Measurements from ENCODE around the gene NOL9. TPM values are rescaled to one million over a fixed set of nuclear protein-coding genes. Genes with fewer than 3 reads are reported as not detected.

NOL9 gene
- total RNA-seq, 6 experiments from 2014 or later, result 8.9 to 13.1 (median 10.7) TPM

GRCh38 chr1:6491081-6491449, 63.2 kb downstream of the NOL9 start:
- H3K36me3 ChIP-seq, result no peaks in the 10 kb centered on the region
- no peak for DNase-seq
- H3K9me3 ChIP-seq, result no peaks in the 10 kb centered on the region
- H3K4me3 ChIP-seq, result peak overlapping the region; percentile 56 to 82 (median 80)
- WGBS (ENCODE audit: insufficient coverage, low coverage, low lambda C conversion rate, missing lambda C conversion rate), result 14% methylated on average over 5 of the region's 6 CpGs
- H3K4me1 ChIP-seq, result peaks cover 0 to 14% (median 0%) of the 10 kb centered on the region in 4 donors
- intact Hi-C loops (cut with DNase I), result no loop called here
- peak overlapping the region; percentile 27 to 64 (median 47) for H3K27ac ChIP-seq
- TF ChIP-seq POLR2A (IDR thresholded peaks at IDR 0.05), result no peak
- TF ChIP-seq, protein P1, sequence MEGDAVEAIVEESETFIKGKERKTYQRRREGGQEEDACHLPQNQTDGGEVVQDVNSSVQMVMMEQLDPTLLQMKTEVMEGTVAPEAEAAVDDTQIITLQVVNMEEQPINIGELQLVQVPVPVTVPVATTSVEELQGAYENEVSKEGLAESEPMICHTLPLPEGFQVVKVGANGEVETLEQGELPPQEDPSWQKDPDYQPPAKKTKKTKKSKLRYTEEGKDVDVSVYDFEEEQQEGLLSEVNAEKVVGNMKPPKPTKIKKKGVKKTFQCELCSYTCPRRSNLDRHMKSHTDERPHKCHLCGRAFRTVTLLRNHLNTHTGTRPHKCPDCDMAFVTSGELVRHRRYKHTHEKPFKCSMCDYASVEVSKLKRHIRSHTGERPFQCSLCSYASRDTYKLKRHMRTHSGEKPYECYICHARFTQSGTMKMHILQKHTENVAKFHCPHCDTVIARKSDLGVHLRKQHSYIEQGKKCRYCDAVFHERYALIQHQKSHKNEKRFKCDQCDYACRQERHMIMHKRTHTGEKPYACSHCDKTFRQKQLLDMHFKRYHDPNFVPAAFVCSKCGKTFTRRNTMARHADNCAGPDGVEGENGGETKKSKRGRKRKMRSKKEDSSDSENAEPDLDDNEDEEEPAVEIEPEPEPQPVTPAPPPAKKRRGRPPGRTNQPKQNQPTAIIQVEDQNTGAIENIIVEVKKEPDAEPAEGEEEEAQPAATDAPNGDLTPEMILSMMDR (IDR thresholded peaks at IDR 0.05), result no peak
- H3K27me3 ChIP-seq, result no peaks in the 10 kb centered on the region
- no peak for ATAC-seq

DNA sequence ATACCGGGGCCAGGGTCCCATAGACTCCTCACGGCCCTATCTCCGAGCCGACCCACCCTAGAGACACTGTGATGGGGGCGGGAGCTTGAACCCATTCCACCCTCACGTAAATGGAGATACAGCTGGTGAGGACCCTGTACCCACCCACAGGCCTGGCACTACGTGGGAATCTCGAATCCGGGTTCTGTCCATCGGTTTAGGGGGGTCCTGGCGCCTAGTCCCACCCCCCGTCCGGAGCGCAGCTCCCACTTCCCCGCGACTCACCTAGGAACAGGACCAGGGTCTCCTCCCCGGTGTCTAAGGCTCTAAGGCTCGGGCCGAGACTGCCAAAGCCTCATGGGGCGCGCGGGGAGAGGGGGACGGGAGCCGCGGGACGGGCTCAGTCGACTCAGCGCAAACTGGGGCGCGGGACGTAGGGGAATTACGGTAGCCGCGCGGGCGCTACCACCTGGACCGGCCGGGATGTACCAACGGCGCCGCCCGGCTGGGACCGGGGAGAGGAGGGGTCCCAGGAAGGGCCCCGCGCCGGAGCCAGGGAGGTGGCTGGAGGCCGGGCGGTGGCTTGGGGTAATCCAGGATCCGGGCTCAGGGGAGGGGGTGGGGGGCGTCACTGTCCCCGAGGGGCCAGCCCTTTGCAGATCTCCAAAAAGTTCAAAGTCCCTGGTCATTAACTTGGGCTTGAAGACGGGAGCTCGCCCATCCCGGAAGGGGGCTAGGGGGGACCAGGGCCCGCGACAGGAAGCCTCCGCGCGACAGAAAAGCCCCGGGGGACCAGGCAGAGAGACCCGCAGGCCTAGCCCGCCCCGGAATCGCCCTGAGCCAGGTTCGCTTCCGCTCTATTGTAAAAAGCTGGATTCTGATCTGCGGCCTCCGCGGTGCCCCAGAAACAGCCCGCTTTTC, 63.9 kb downstream of the NOL9 start:
- whole genome bisulfite sequencing (ENCODE audit: insufficient coverage, low coverage, low lambda C conversion rate, missing lambda C conversion rate), result 7% methylated on average over 18 of the region's 70 CpGs
- intact Hi-C loops (cut with DNase I), result no loop called here
- peaks cover 0 to 14% (median 0%) of the 10 kb centered on the region in 4 donors for H3K4me1 ChIP-seq
- peak overlapping the region; percentile 56 to 82 (median 80) for H3K4me3 ChIP-seq
- peak overlapping the region; percentile 27 to 64 (median 47) for H3K27ac ChIP-seq
- DNase-seq, result peak; percentile 72 to 77 (median 76)
- peak; percentile 81 to 85 (median 84) for ATAC-seq
- no peaks in the 10 kb centered on the region for H3K36me3 ChIP-seq
- H3K9me3 ChIP-seq, result no peaks in the 10 kb centered on the region
- H3K27me3 ChIP-seq, result no peaks in the 10 kb centered on the region
- TF ChIP-seq, protein P1 (IDR thresholded peaks at IDR 0.05), result no peak
- no peak for TF ChIP-seq POLR2A (IDR thresholded peaks at IDR 0.05)

GRCh38 chr1:6489799-6490180, 64.5 kb downstream of the NOL9 start:
- no peaks in the 10 kb centered on the region for H3K9me3 ChIP-seq
- peaks cover 0 to 14% (median 0%) of the 10 kb centered on the region in 4 donors for H3K4me1 ChIP-seq
- intact Hi-C loops (cut with DNase I), result loop anchor here in 1 of 2 donors (10.0 kb wide), 1 partner anchor 145 kb away; no protein-coding TSS in a partner anchor
- H3K4me3 ChIP-seq, result peak overlapping the region; percentile 56 to 82 (median 80)
- no peak overlapping the region for H3K27ac ChIP-seq
- ATAC-seq (peak; percentile 67 to 77 (median 74)), DNase-seq (peak; percentile 74 to 82 (median 74))
- no CpG with 5 or more reads among the region's 21 CpGs for WGBS (ENCODE audit: insufficient coverage, low coverage, low lambda C conversion rate, missing lambda C conversion rate)
- H3K27me3 ChIP-seq, result no peaks in the 10 kb centered on the region
- TF ChIP-seq, protein P1 (IDR thresholded peaks at IDR 0.05), result peak; percentile 83 to 95 (median 94)
- TF ChIP-seq POLR2A (IDR thresholded peaks at IDR 0.05), result no peak
- no peaks in the 10 kb centered on the region for H3K36me3 ChIP-seq

GRCh38 chr1:6489383-6489765, 64.9 kb downstream of the NOL9 start:
- H3K36me3 ChIP-seq, result no peaks in the 10 kb centered on the region
- no peaks in the 10 kb centered on the region for H3K9me3 ChIP-seq
- intact Hi-C loops (cut with DNase I), result loop anchor here in 1 of 2 donors (10.0 kb wide), 1 partner anchor 145 kb away; no protein-coding TSS in a partner anchor
- peaks cover 0 to 14% (median 0%) of the 10 kb centered on the region in 4 donors for H3K4me1 ChIP-seq
- DNase-seq, result no peak
- TF ChIP-seq, protein P1 (IDR thresholded peaks at IDR 0.05), result no peak
- TF ChIP-seq POLR2A (IDR thresholded peaks at IDR 0.05), result no peak
- no peak overlapping the region for H3K4me3 ChIP-seq
- no CpG with 5 or more reads among the region's 9 CpGs for WGBS (ENCODE audit: insufficient coverage, low coverage, low lambda C conversion rate, missing lambda C conversion rate)
- no peaks in the 10 kb centered on the region for H3K27me3 ChIP-seq
- ATAC-seq, result no peak
- H3K27ac ChIP-seq, result no peak overlapping the region

Measured in right lobe of liver (tissue), 6 donors.